CD4-positive, alpha-beta T cell treated with Interferon alpha-2 for 1 hour (primary cell): Measurements from ENCODE around the gene PADI4.
"Not testable (repeated sequence)": the region's sequence is repeated elsewhere in the genome, so short reads cannot be mapped to it uniquely, and the experiment has no call there.

Experiments used
- DNase-seq, 2 donors: peaks; one replicate each; pipeline ENCODE4 v3.0.0-alpha.2; 2020 to 2022

The PADI4 gene

GRCh38 chr1:17316704-17317103 is 8.7 kb downstream of the PADI4 start:
- DNase-seq = no peak

- DNase-seq = no peak
These were observed 10.3 kb downstream of the PADI4 start for GRCh38 chr1:17318262-17318661.

- no peak for DNase-seq
These were observed 11.8 kb downstream of the PADI4 start for GRCh38 chr1:17319561-17320350.

DNA sequence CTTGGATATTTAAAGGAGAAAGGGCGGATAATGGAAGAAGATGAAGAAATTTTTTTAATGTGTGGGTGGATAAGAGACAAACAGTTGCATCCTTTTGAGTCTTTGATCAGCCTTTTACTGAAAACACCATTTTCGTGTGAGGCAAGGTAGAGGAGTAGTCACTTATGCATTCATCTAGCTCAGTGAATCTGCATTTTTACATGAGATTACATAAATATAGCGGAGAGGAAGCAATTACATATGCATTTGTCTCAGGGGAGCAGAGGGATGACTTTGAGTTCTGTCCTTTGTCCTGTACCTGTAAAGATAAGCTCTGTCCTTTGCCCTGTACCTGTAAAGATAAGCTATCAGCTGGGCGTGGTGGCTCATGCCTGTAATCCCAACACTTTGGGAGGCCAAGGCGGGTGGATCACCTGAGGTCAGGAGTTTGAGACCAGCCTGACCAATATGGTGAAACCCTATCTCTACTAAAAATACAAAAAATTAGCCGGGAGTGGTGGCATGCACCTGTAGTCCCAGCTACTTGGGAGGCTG is 13.9 kb downstream of the PADI4 start:
- not testable (repeated sequence) for DNase-seq

- no peak for DNase-seq
These were observed 20.9 kb downstream of the PADI4 start for GRCh38 chr1:17328855-17329254.

DNA sequence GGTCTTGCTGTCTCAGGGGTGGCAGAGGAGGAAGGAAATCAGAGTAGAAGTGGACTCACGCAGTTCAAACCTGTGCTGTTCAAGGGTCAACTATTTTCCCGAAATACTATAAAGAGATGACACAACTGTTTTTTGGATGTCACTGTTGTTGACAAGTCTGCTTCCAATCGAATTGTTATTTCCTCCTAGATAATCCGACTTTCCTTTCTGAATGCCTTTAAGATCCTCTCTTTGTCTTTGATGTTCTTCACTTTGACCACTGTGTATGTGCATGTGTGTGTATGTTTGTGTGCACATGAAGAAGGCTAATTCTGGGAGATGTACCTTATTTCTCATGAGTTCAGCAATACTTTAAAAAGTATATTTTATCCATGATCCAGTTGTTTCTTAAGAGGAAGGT is 21.6 kb downstream of the PADI4 start:
- no peak for DNase-seq

GRCh38 chr1:17330856-17331255 is 22.9 kb downstream of the PADI4 start:
- no peak for DNase-seq

DNA sequence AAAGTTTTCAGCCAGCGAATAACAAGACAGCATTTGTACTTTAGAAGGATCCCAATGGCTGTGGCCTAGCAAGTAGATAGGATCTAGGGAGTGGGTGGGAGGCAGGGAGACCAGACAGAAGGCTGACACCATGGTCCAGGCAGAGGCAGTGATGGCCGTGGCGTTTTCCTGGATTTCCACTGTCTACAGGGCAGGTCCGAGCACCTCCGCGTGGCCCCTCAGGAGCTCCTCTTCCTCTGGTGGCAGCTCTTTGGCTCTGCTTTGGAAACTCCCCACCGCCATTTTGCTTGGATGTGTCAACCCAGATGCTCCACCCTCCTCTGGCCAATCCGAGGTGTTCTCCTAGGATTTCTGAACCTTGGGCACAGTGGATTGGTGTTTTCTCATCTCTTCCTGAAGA is 25.1 kb downstream of the PADI4 start:
- no peak for DNase-seq

GRCh38 chr1:17335821-17336710 is 28.1 kb downstream of the PADI4 start:
- peak; percentile 40 to 45 for DNase-seq

- no peak for DNase-seq
These were observed 30.9 kb downstream of the PADI4 start for GRCh38 chr1:17338706-17339493.

GRCh38 chr1:17339521-17339920 is 31.5 kb downstream of the PADI4 start:
- no peak for DNase-seq

GRCh38 chr1:17340358-17340757 is 32.4 kb downstream of the PADI4 start:
- DNase-seq = no peak

GRCh38 chr1:17342014-17342441 is 34.0 kb downstream of the PADI4 start:
- DNase-seq = no peak

- DNase-seq = not testable (repeated sequence)
These were observed 37.5 kb downstream of the PADI4 start for GRCh38 chr1:17345506-17345905.

GRCh38 chr1:17346046-17346789 is 38.2 kb downstream of the PADI4 start:
- DNase-seq = no peak

GRCh38 chr1:17347769-17348592 is 40.0 kb downstream of the PADI4 start:
- DNase-seq = no peak

DNA sequence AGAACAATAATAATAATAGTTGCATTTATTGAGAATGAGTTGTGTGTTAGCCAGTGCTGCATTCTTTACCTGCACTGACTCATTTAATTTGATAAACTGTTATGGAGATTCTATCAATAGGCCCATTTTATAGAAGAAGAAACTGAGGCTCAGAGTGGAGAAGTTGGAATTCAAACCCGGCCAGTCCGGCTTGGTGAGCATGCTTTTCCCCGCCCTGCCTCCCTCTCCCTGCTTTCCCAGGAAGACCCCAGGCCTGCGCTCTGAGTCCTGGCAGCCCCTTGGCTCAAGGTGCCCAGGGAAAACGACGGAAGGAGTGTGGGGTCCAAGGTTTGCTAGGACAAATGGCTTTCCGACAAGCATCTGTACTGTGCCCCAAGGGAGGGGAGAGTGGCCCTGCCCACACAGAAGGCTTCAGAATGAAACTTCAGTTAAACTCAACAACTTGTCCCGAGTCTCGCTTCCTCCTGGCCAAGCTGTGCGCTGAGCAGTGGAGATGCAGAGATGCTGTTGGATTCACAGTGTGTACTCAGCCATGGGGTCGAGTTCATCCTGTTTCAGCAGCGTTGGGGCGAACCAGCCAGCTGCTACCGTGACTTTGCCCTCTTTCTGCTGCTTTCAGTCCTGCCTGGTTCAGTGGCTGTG is 40.7 kb downstream of the PADI4 start:
- DNase-seq = no peak

- DNase-seq = no peak
These were observed 42.1 kb downstream of the PADI4 start for GRCh38 chr1:17350083-17350482.

DNA sequence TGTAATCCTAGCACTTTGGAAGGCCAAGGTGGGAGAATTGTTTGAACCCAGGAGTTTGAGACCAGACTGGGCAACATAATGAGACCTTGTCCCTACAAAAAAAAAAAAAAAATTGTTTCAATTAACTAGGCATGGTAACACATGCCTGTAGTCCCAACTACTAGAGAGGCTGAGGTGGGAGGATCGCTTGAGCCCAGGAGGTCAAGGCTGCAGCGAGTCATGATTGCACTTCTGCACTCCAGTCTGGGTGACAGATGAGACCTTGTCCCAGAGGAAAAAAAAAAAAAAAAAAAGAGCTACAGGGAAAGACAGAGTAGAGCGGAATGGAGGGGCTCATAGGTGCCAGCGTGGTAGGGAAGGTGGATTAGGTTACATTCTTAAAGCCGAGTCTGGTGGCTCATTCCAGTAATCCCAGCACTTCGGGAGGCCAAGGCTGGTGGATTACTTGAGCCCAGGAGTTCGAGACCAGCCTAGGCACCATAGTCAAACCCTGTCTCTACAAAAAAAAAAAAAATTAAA is 43.0 kb downstream of the PADI4 start:
- no peak for DNase-seq

DNA sequence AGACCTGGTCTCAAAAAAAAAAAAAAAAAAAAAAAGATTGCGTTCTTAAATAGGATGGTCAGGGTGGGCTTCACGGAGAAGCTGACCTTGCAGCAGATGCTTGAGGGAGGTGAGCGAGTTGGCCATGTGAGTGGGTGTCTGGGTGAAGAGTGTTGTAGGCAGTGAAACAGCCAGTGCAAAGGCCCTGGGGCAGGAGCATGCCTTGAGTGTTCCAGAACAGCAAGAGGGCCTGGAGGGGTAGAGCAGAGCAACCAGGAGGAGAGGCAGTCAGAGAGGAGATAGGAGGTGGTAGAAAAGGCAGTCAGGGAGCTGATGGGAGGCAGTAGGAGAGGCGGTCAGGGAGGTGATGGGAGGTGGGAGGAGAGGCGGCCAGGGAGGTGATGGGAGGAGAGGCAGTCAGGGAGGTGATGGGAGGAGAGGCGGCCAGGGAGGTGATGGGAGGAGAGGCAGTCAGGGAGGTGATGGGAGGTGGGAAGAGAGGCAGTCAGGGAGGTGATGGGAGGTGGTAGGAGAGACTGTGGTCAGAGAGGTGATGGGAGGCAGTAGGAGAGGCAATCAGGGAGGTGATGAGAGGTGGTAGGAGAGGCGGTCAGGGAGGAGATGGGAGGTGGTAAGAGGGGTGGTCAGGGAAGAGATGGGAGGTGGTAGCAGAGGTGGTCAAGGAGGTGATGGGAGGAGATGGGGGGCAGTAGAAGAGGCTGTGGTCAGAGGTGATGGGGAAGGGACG is 43.8 kb downstream of the PADI4 start:
- DNase-seq = no peak
